NOMO-1 treated with DMSO at 0.1 percent for 48 hours (cell line): ENCODE measurements around the gene TMEM108.
A peak's percentile ranks its signal among the peaks of the same experiment; 100 is the strongest.

Experiments used
- DNase-seq: peaks from one replicate; lab custom pipeline; 2025; ENCODE audit not compliant: unreplicated experiment; lab: John Stamatoyannopoulos, UW

TMEM108 gene

DNA sequence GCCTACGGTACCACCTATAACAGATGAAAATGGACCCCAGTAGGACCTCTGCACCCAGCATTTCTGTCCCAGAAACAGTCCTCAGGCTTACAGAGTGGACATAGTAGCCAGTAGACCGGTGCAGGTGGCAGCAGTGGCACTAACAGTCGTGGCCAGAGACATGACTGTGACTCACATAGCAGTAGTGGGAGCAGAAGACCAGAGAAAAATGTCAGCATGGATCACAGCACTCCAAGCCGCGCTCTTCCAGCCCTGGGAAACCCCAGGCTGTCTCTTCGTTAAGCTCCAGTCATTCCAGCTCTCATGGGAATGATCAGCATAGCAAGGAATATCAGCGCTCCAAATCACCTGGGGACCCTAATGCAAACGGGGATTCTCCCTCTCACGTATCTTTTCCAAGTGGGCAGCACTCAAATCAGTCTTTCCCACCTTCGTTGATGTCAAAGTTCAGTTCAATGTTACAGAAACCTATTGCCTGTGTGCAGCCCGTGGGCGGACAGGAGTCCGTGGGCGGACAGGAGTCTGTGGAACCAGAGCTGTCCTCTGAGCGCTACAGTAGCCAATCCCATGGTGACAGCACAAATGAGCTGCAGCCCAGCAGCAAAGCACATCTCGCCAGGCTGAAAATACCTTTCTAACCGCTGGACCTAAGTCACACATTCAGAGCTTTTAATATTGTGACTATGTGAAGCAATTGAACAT is 372.2 kb downstream of the TMEM108 start:
- no peak for DNase-seq

DNA sequence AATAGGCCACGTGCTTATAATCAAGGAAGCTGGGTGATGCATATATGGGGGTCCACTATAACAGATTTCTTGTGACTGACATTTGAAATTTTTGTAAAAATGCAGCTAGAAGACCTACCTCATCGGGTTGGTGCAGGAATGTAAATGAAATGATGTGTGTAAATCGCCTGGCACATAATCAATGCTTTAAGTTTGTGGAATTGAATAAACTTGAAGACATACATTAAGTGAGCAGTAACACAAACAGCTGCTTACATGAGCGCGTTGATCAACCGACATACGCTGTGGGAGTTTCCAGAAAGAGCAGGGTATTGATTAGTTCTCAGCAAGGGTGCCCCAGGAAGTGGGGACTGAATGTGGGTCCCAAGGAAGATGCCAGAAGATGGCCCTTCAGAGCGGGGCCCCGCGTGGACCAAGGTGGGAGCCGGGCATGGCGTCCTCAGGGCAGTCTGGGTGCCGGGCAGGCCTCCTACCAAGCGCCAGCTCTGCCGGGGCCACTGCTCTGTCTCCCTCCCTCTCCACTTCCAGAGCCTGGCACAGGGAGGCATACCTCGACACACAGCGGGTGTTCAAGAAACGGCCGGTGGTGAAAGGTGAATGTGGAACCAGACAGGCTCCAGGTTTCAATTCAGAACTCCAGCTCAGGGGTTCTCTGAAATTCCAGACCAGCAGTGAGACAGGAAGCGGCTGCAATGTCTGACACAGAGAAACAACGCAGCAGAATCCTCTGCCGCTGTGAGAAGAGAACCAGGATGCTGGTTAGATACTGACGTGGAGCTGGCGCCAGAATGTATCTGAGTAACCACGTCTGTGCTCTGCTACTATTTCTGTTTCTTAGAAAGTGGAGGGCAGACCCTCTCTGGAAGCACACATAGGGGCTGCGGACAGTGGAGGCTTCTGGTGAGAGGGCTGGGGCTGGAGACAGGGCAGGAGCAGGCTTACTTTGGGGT is 374.3 kb downstream of the TMEM108 start:
- DNase-seq = no peak

DNA sequence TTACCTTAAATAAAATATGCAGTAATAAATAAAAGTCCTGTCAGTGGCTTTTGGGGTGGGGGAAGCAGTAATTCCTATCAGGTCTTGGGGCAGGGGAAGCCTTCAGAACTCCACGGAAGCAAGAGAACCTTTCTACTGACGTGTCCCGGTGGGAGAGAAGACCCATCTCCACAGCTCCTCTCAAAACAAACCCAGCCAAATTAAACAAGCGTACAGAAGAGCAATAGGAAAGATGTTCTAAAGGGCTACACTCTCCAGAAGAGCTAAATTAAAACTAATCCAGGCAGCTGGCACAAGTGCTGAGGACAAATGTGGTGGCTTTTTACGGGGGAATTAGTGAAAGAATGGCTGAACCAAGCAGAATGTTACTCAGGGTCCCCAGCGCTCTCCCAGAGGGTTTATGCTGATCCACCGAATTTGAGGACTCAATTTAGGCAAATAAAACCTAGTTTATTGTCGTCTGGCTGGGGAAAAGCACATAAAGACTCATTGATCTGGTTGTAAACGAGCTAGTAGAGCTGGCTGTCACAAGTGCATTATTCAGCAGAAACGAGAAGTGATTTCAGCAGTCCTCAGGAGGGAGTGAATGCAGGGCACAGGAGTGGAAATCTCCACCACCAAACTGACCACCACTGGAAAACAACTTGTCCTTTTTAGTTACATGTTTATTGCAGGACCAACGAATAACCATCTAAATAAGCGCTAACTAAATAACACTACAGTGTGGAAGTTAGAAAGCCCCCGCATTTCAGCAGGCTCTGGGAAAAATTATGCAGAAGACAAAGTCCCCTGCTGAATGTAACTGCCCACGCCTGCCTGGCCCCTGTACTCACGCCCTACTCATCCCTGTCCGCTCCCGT is 375.2 kb downstream of the TMEM108 start:
- peak; percentile 58 for DNase-seq

DNA sequence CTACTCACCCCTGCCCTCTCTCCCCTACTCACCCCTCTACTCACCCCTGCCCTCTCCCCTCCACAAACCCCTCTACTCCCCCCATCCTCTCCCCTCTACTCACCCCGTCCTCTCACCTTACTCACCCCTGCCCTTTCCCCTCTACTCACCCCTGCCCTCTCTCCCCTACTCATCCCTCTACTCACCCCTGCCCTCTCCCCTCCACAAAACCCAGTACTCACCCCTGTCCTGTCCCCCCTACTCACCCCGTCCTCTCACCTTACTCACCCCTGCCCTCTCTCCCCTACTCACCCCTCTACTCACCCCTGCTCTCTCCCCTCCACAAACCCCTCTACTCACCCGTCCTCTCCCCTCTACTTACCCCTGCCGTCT is 375.8 kb downstream of the TMEM108 start:
- no peak for DNase-seq

DNA sequence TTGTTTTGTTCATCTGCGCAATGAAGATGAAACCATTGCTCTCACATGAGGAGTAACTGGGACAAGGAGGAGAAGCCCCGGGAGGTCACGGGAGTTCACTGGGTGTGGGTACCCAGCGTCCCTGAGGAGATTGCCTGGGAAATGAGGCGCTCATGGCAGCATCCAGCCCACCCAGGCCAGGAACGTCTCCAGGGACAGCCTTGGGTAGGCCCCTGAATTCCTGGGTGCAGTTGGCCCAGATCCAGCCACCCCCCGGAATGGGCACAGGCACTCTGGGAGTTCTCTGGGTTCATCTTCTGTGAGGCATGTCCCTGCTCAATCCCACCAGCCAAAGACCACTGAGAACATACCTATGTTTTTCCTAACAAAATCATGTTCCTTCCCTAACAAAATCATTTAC is 380.2 kb downstream of the TMEM108 start:
- DNase-seq = no peak

DNA sequence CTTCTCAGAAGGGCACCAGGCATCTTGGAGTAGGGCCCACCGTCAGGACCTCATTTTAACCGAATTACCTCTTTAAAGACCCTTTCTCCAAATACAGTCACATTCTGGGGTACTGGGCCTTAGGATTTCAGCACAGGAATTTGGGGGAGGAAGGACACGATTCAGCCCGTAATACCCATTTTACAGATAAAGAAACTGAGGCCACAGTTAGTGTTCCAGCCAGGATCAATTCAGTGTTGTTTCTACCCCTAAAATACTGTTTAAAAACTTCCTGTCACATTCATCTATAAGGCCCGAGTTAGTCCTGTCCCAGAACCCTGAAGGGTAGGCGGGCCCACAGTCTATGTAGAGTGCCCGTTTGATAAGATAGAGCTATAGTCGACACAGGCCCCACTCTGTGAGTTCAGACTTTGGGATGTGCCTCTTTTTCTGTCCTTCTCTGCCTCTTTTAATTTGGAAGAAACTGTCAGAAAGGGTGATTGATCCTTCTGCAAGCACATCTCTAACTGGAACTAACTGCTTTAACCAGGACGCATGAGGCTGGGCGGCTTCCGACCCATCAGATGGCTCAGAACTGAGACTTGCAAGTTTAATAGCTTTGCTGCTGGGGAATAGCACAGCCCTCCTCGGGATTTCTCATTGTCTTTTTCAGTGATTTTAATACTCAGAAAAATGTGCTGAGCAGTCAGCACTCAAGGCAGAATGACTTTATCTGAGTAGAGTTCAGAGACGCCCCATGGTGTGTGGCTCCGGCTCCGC is 381.1 kb downstream of the TMEM108 start:
- DNase-seq = no peak

DNA sequence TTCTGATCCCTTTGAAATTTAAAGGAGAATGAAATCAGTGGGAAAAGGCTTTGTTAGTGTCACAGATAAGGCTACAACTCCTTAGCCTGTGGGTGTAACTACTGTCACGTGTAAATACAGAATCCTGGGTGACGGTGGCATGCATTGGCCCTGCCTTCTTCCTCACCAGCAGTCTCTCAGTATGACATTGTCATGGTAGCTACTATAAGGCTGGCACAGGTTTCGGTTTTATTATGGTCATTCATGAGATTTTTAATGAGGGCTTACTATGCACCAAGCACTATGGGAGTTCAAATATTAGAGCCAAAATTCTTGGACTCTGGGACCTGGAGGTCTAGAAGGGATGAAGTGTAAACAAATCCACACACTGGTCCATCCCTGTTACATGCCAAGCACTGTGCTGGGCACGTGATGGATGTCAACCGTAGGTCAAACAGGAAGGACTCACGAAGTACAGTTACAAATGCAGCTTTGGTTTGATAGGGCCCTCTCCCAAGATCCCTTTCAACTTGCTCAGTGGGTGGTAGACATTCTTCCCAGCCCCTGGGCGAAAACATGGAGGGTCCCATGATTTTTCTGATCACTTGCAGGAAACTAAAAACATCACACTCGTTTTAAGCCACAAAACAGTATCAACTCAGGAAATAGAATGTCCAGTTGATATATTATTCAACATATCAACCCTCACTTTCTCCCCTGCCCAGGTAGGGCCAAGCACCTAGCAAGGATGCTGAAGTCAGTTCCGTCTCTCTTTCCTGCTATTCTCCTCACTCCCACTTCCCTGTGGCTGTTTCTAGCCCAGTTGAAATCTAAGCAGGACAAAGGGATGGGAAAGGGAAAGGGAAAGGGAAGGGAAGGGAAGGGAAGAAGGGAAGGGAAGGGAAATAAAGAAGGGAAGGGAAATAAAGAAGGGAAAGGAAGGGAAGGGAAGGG is 387.0 kb downstream of the TMEM108 start:
- no peak for DNase-seq

DNA sequence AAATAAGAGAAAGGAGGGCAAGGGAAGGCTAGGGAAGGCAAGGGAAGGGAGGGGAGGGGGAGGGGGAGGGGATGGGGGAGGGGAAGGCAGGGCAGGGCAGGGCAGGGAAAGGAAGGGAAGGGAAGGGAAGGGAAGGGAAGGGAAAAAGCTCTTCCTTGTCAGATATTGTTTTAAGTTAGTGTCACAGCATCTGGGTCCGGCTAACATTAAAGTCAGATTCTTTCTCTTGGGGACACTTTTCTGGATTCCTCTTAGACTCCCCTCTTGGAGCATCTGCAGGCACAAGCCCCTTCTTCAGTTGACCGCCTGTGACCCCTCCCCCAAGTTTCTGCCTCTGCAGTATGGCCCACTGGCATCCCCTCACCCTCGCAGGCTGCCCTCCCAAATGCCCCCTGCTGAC is 387.7 kb downstream of the TMEM108 start:
- no peak for DNase-seq

DNA sequence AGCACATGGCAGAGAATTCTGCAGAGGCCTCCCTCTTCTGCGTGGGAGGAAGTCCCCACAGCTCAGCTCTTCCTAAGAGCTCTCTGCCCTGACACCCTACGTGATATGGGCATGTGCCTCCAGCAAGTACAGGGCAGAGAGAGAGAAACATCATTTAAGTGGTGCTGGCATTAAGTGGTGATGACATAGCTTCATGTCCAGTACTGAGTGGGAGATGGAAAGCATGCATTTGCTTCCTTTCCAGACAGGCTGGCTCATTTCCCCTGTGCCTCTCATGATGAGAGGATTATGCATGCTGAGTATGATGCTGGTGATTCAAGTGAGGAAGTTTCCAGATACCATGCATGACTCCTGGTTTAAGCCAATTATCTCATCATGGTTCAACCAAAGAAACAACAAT is 388.5 kb downstream of the TMEM108 start:
- DNase-seq = no peak

DNA sequence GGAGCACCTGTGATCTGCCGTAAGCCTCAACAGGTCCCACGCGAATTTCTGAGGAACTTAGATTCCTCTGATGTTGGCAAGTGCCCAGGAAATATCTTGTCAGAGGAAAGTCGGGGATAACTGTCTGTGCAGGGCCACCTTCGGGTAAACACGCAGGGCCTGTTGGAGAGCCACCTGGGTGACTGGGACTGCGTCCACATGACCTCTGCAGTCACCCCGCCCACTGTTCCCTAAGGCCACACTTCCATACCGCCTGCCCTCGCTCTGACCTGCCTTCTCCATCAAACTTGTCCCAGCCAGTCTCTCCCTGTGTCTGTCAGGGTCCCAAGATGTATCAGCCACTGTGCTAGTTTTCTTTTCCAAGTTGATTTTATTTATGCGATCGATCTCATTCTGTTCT is 390.4 kb downstream of the TMEM108 start:
- no peak for DNase-seq

DNA sequence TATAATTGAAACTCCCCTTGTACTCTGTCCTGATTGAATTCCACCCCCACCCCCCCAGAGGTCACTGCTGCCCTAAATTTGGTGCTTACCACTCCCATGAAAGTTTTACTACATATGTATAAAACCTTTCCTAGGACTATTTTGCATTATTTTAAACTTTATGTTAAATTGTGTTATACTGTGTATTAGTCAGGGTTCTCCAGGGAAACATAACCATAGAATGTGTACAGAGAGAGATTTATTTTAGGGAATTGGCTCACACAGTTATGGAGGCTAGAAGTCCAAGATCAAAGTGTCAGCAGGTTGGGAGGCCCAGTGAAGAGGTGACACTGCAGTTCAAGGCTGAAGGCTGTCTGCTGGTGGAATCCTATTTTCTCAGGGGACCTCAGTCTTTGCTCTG is 390.9 kb downstream of the TMEM108 start:
- DNase-seq = no peak

DNA sequence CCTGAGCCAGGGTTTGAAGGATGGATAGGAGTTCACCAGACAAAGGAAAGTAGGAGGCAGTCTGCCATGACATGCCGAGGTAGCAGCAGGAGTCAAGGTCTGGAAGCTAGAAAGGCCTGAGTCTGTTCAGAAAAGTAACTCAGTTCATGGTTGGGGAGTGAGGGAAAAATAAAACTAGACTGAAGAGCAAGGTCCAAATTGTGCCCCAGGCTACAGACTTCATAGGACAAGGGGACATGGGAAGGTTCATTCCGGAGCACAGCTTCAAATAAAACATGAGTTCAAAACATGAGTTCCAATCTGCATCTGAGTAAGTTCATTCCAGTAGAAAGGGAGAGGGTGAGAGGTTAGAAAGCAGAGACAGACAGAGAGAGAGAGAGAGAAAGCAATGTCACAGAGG is 401.4 kb downstream of the TMEM108 start:
- no peak for DNase-seq

DNA sequence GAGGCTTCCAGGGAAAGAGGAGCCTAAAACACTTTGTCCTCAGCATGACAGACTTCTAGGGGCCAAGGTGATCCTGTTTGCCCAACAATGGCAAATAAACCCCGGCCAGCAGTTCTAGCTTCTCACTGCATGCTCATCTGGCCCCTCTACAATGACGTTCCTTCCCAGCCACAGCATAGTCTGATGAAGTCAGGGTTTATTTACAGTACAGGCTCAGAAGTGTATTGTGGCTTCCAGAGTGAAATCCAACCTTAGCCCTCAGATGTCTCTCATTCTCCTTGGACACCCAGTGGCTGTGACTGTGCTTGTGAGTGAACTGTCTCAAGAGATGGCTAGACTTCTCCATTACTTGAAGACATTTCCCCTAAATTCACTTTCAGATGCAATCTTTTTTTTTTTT is 402.5 kb downstream of the TMEM108 start:
- DNase-seq = no peak

DNA sequence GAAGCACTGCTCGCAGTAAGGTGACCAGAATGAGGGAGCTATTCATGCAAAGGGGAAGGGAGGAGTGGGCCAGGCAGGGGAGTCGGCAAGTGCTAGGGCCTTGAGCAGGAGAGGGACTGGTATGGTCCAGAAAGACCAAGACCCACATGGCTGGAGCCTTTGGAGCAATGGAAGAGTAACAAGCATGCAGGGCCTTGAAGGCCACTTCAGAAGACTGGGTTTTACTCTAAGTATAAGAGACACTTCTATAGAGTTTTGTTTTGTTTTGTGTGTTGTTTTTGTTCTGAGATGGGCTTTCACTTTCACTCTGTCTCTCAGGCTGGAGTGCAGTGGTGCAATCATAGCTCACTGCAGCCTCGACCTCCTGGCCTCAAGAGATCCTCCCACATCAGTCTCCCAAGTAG is 403.7 kb downstream of the TMEM108 start:
- DNase-seq = peak; percentile 21

DNA sequence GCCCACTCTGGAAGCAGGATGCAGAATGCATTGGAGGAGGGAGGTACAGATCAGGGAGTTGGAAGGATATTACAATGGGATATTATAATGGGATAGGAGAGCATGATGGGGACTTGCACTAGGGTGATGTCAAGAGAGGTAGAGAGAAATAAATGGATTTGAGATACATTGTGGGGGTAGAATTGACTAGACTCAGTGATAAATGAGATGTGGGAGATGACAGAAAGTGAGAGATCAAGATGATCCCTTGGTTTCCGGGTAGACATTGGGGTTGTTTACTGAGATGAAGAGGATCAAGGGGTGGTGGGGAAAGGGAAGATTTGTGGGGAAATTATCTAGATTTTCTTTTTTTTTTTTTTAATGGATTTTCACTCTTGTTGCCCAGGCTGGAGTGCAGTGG is 404.3 kb downstream of the TMEM108 start:
- DNase-seq = no peak

DNA sequence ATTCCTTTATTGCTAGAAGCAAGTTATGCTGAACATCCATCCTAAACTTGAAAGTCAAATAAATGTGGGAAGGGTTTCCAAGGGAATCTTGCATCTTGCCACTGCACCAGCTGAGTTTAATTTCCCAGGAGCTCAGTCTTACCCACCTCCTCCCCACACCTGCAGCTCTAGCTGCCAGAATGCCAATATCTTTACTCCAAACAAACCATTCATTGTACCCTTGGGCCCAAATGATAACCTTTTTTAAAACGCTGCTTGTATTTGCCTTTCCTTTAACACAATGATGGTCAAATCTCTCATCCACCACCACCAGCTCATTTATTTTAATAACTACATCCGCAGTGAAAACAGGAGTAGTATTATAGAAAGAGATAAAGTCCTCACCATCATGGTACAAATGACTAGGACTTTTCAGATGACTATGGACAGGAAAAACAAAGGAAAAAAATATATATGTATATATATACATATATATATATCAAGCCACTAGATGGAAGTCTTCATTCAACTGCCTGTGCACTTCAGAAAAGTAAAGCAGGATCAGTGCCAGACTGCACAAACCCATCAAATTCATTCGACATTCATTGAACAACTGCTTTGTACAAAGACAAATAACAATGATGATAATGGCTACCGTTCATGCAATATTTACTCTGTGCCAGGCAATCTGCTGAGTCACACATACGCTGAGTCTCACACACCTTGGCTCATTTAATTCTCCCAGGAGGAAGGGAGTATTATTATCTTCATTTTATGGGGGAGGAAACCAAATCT is 405.6 kb downstream of the TMEM108 start:
- DNase-seq = no peak

DNA sequence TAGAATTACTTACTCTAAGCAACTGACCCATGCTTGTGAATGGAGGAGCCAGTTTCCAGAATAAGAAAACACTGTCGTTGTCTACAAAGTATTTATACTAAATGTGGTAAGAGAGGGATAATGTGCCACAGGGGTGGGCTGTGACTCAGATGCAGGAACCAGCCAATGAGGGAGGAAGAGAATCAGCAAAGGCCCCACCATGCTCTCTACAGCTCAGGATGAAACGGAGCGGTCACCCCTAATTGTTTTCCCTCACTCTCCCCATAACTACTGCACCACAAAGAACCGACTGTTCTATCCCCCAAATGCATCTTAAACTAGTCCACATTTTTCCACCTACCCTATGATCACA is 406.2 kb downstream of the TMEM108 start:
- no peak for DNase-seq

DNA sequence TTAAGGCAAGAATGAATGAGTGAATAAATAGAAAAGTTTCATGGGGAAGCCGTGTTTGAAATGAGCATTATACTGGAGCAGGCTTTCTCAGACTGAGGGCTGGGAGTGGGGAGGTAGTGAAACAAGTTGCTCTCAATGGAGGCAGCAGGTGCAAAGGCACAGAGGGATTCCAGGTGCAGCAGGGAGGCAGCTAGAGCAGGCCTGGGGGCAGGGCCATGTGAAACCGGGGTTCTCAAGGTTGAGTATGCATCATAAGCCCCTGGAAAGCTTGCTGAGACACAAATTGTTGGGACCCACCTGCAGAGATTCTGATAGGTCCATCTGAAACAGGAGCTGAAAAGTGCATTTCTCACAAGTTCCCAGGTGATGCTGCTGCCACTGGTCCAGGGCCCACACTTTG is 406.9 kb downstream of the TMEM108 start:
- DNase-seq = no peak
